ENCODE results near the gene STARD3.
"Not testable (repeated sequence)": the region's sequence is repeated elsewhere in the genome, so short reads cannot be mapped to it uniquely, and the experiment has no call there.

STARD3 gene

GRCh38 chr17:39636927-39637736, at the start of gene STARD3:
TSS of gene STARD3 (plus strand) at chr17:39637144. CDS start at chr17:39653532, 16,388 bp downstream.
- DNase-seq: peak; percentile 84

GRCh38 chr17:39590180-39590579, 46.8 kb upstream of the STARD3 start:
- DNase-seq: not testable (repeated sequence)

GRCh38 chr17:39591958-39592954, 44.7 kb upstream of the STARD3 start:
- DNase-seq: no peak

- DNase-seq: no peak
These were observed 43.6 kb upstream of the STARD3 start for GRCh38 chr17:39593371-39593770.

GRCh38 chr17:39595294-39595693, 41.6 kb upstream of the STARD3 start:
- DNase-seq: no peak

- DNase-seq: no peak
These were observed 40.9 kb upstream of the STARD3 start for GRCh38 chr17:39595928-39596510.

GRCh38 chr17:39596543-39597267, 40.2 kb upstream of the STARD3 start:
- no peak for DNase-seq

GRCh38 chr17:39597372-39598046, 39.4 kb upstream of the STARD3 start:
- DNase-seq: no peak

GRCh38 chr17:39598047-39598481, 38.9 kb upstream of the STARD3 start:
- no peak for DNase-seq

- no peak for DNase-seq
These were observed 38.3 kb upstream of the STARD3 start for GRCh38 chr17:39598630-39599003.

GRCh38 chr17:39599004-39599664, 37.8 kb upstream of the STARD3 start:
- DNase-seq: no peak

- no peak for DNase-seq
These were observed 37.2 kb upstream of the STARD3 start for GRCh38 chr17:39599665-39600231.

- peak in 1 of 2 donors; percentile 18 for DNase-seq
These were observed 36.5 kb upstream of the STARD3 start for GRCh38 chr17:39600288-39600996.

- no peak for DNase-seq
These were observed 35.8 kb upstream of the STARD3 start for GRCh38 chr17:39600997-39601597.

GRCh38 chr17:39601758-39602532, 35.0 kb upstream of the STARD3 start:
- DNase-seq: no peak

GRCh38 chr17:39602533-39603303, 34.2 kb upstream of the STARD3 start:
- DNase-seq: no peak

- DNase-seq: peak in 1 of 2 donors; percentile 19
These were observed 33.5 kb upstream of the STARD3 start for GRCh38 chr17:39603304-39604016.
